H9 (cell line): ENCODE measurements around the gene CBX1. TPM values are rescaled to one million over a fixed set of nuclear protein-coding genes. Genes with fewer than 3 reads are reported as not detected.
"Not testable (repeated sequence)": the region's sequence is repeated elsewhere in the genome, so short reads cannot be mapped to it uniquely, and the experiment has no call there.

Source experiments
- DNase-seq: peaks from one replicate; pipeline ENCODE4 v3.0.0-alpha.2; 2017
- H2AFZ ChIP-seq: one replicate; pipeline ENCODE4 v1.6.1; 2013; ENCODE audit warnings: mild to moderate bottlenecking, low read length, control low read depth, moderate library complexity
- H2AK5ac ChIP-seq: 2 replicates; pipeline ENCODE4 v1.6.1; 2013; ENCODE audit warnings: low read length, control low read depth, mixed read lengths; ENCODE audit not compliant: insufficient read length
- H2BK120ac ChIP-seq: one replicate; pipeline ENCODE4 v1.6.1; 2013; ENCODE audit warnings: low read depth, mild to moderate bottlenecking, low read length, control low read depth, inconsistent platforms; ENCODE audit not compliant: poor library complexity, severe bottlenecking
- H2BK12ac ChIP-seq: 2 replicates; pipeline ENCODE4 v1.6.1; 2013; ENCODE audit warnings: low read length, control low read depth, mixed read lengths, low read depth; ENCODE audit not compliant: insufficient read length
- H2BK15ac ChIP-seq: 2 replicates; pipeline ENCODE4 v1.6.1; 2013; ENCODE audit warnings: low read depth, low read length, control low read depth
- H2BK20ac ChIP-seq: one replicate; pipeline ENCODE4 v1.6.1; 2013; ENCODE audit warnings: low read depth, mild to moderate bottlenecking, low read length, control low read depth, inconsistent platforms; ENCODE audit not compliant: poor library complexity, severe bottlenecking
- H2BK5ac ChIP-seq: 2 replicates; pipeline ENCODE4 v1.6.1; 2013; ENCODE audit warnings: low read length, control low read depth, mixed read lengths; ENCODE audit not compliant: insufficient read length
- H3K14ac ChIP-seq: 2 replicates; pipeline ENCODE4 v1.6.1; 2013; ENCODE audit warnings: low read length, control low read depth; ENCODE audit not compliant: insufficient read depth
- H3K18ac ChIP-seq: 2 replicates; pipeline ENCODE4 v1.6.1; 2013; ENCODE audit warnings: low read depth, mild to moderate bottlenecking, mixed read lengths, low read length, control low read depth; ENCODE audit not compliant: insufficient read length
- H3K23ac ChIP-seq: 2 replicates; pipeline ENCODE4 v1.6.1; 2013; ENCODE audit warnings: low read length, control low read depth, mixed read lengths, low read depth; ENCODE audit not compliant: insufficient read length
- H3K23me2 ChIP-seq: 2 replicates; pipeline ENCODE4 v1.6.1; 2013; ENCODE audit warnings: low read depth, mild to moderate bottlenecking, mixed read lengths, low read length, control low read depth; ENCODE audit not compliant: insufficient read length, poor library complexity, severe bottlenecking
- H3K27ac ChIP-seq: 2 replicates; pipeline ENCODE4 v1.5.1; 2013; ENCODE audit warnings: low read length, control low read depth, mixed read lengths, low read depth; ENCODE audit not compliant: insufficient read length
- H3K27me3 ChIP-seq: 2 replicates; pipeline ENCODE4 v1.6.1; 2013; ENCODE audit warnings: low read length, control low read depth, inconsistent platforms; ENCODE audit not compliant: insufficient read depth
- H3K4ac ChIP-seq: 2 replicates; pipeline ENCODE4 v1.6.1; 2013; ENCODE audit warnings: low read depth, mild to moderate bottlenecking, control low read depth, inconsistent platforms, low read length, moderate library complexity
- H3K4me1 ChIP-seq: 2 replicates; pipeline ENCODE4 v1.6.1; 2013; ENCODE audit warnings: low read length, control low read depth, inconsistent platforms; ENCODE audit not compliant: insufficient read depth
- H3K4me2 ChIP-seq: 2 replicates; pipeline ENCODE4 v1.6.1; 2013; ENCODE audit warnings: low read length, control low read depth, mixed read lengths; ENCODE audit not compliant: insufficient read length, insufficient read depth
- H3K56ac ChIP-seq: 2 replicates; pipeline ENCODE4 v1.6.1; 2013; ENCODE audit warnings: low read depth, mild to moderate bottlenecking, mixed read lengths, low read length, control low read depth; ENCODE audit not compliant: insufficient read length
- H3K79me1 ChIP-seq: 2 replicates; pipeline ENCODE4 v1.6.1; 2013; ENCODE audit warnings: low read depth, mild to moderate bottlenecking, moderate library complexity, low read length, control low read depth, inconsistent platforms; ENCODE audit not compliant: insufficient read depth, poor library complexity, severe bottlenecking
- H3K79me2 ChIP-seq: 2 replicates; pipeline ENCODE4 v1.6.1; 2013; ENCODE audit warnings: low read length, control low read depth, inconsistent platforms; ENCODE audit not compliant: insufficient read depth
- H3K9ac ChIP-seq: 2 replicates; pipeline ENCODE4 v1.6.1; 2013; ENCODE audit warnings: low read length, control low read depth, mixed read lengths; ENCODE audit not compliant: insufficient read length; ENCODE audit errors: extremely low read depth
- H3K9me3 ChIP-seq: one replicate; pipeline ENCODE4 v1.6.1; 2013; ENCODE audit warnings: low read depth, low read length, inconsistent platforms; ENCODE audit not compliant: control insufficient read depth
- H3T11ph ChIP-seq: one replicate; pipeline ENCODE4 v1.6.1; 2013; ENCODE audit warnings: mild to moderate bottlenecking, low read length, control low read depth, inconsistent platforms
- H4K20me1 ChIP-seq: one replicate; pipeline ENCODE4 v1.6.1; 2013; ENCODE audit not compliant: control insufficient read depth, insufficient read length, insufficient read depth
- H4K5ac ChIP-seq: 2 replicates; pipeline ENCODE4 v1.6.1; 2013; ENCODE audit warnings: low read depth, mild to moderate bottlenecking, mixed read lengths, low read length, control low read depth; ENCODE audit not compliant: insufficient read length
- H4K8ac ChIP-seq: replicated peaks from 2 replicates; pipeline ENCODE4 v1.6.1; 2013; ENCODE audit warnings: low read length, control low read depth, mixed read lengths, low read depth; ENCODE audit not compliant: insufficient read length
- H4K91ac ChIP-seq: 2 replicates; pipeline ENCODE4 v1.6.1; 2013; ENCODE audit warnings: low read depth, mild to moderate bottlenecking, moderate library complexity, mixed read lengths, low read length, control low read depth; ENCODE audit not compliant: insufficient read length
- H3K27ac Mint-ChIP-seq, 3 experiments: 2 replicates in 2 of 3; 3 replicates in 1 of 3; pipeline ENCODE4 v1.8.0; 2020 to 2021; ENCODE audit warnings: mixed read lengths in 3 of 3, mild to moderate bottlenecking in 1 of 3, moderate library complexity in 1 of 3
- H3K27me3 Mint-ChIP-seq: 2 replicates; pipeline ENCODE4 v1.8.0; 2021; ENCODE audit warnings: low read depth, mild to moderate bottlenecking, moderate library complexity, mixed read lengths
- H3K36me3 Mint-ChIP-seq, 3 experiments: 2 replicates in 2 of 3; 3 replicates in 1 of 3; pipeline ENCODE4 v1.8.0; 2020 to 2021; ENCODE audit warnings: low read depth in 3 of 3, mixed read lengths in 3 of 3; ENCODE audit not compliant: insufficient read depth in 1 of 3
- H3K4me1 Mint-ChIP-seq, 2 experiments: 2 replicates each; pipeline ENCODE4 v1.8.0; 2020; ENCODE audit warnings: mixed read lengths in 2 of 2
- H3K4me3 Mint-ChIP-seq, 2 experiments: 2 replicates in 1 of 2; 3 replicates in 1 of 2; pipeline ENCODE4 v1.8.0; 2020 to 2021; ENCODE audit warnings: mild to moderate bottlenecking in 2 of 2, mixed read lengths in 2 of 2, moderate library complexity in 1 of 2
- H3K9me3 Mint-ChIP-seq, 2 experiments: 2 replicates in 1 of 2; 3 replicates in 1 of 2; pipeline ENCODE4 v1.8.0; 2020; ENCODE audit warnings: mild to moderate bottlenecking in 2 of 2, mixed read lengths in 2 of 2, moderate library complexity in 1 of 2
- WGBS: extraction: QIAGEN DNeasy Blood & Tissue Kit; methylation state at CpG from one replicate; pipeline ENCODE4 v1.1.7; 2013; ENCODE audit warnings: missing lambda C conversion rate, low lambda C conversion rate, mixed read lengths; ENCODE audit not compliant: insufficient read length; ENCODE audit errors: extremely low coverage; 5-methylcytosine and 5-hydroxymethylcytosine counted together
- total RNA-seq: library from RNA; stranded (reverse); gene quantifications from 2 replicates; pipeline ENCODE4 v1.2.1, GENCODE V29; 2021
- TF ChIP-seq, protein P1 (sequence below): fragments of 200-600 bp; sonication (generic); conservative IDR thresholded peaks from 3 replicates; pipeline ENCODE4 v1.8.0; 2021; ENCODE audit warnings: antibody characterized with exemption, mild to moderate bottlenecking

The CBX1 gene
- total RNA-seq, 1 experiment from 2014 or later = 155 TPM

DNA sequence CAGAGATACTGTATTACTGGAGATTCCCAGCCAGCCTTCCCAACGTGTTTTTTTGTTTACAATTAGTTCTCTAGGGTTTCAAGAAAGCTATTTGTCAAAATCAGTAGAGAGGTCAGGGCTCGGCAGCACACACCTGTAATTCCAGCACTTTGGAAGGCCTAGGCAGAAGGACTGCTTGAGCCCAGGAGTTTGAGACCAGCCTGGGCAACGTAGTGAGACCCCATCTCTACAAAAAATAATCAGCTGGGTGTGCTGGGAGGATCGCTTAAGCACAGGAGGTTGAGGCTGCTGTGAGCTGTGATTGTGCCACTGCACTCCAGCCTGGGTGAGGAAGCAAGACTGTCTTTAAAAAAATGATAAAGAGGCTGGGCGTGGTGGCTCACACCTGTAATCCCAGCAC is 19.4 kb downstream of the CBX1 start:
- Histone ChIP-seq H2BK12ac (no peak overlapping the region), H4K20me1 (no peaks in the 10 kb centered on the region), H3K23me2 (no peaks in the 10 kb centered on the region), H3K14ac (no peak overlapping the region), H2BK15ac (no peak overlapping the region), H3K4me1 (no peaks in the 10 kb centered on the region), H3K9ac (no peak overlapping the region), H3K27me3 (no peaks in the 10 kb centered on the region), H4K91ac (no peak overlapping the region), H3K4me2 (no peak overlapping the region), H2BK5ac (no peak overlapping the region), H3K79me2 (peaks cover 8% of the 10 kb centered on the region; the same call in 1 of the 2 replicates), H3K56ac (no peak overlapping the region), H3K27ac (no peak overlapping the region), H3K4ac (no peak overlapping the region), H3K18ac (no peak overlapping the region), H2AK5ac (no peak overlapping the region), H2AFZ (no peak overlapping the region), H4K5ac (no peak overlapping the region), H3K23ac (no peak overlapping the region), H3K79me1 (peaks cover 5% of the 10 kb centered on the region), H4K8ac (no peak overlapping the region), H3T11ph (no peak overlapping the region), H3K9me3 (no peaks in the 10 kb centered on the region), H2BK20ac (no peak overlapping the region), H2BK120ac (no peak overlapping the region)
- no peak overlapping the region for H3K4me3 Mint-ChIP-seq
- peaks cover 0 to 7% (median 2%) of the 10 kb centered on the region in 3 experiments; a peak in 5 of 7 replicates for H3K36me3 Mint-ChIP-seq
- peak overlapping the region in 1 of 3 experiments; percentile 75; a peak in 3 of 7 replicates for H3K27ac Mint-ChIP-seq
- H3K9me3 Mint-ChIP-seq = no peaks in the 10 kb centered on the region
- no peaks in the 10 kb centered on the region for H3K4me1 Mint-ChIP-seq
- TF ChIP-seq, protein P1, sequence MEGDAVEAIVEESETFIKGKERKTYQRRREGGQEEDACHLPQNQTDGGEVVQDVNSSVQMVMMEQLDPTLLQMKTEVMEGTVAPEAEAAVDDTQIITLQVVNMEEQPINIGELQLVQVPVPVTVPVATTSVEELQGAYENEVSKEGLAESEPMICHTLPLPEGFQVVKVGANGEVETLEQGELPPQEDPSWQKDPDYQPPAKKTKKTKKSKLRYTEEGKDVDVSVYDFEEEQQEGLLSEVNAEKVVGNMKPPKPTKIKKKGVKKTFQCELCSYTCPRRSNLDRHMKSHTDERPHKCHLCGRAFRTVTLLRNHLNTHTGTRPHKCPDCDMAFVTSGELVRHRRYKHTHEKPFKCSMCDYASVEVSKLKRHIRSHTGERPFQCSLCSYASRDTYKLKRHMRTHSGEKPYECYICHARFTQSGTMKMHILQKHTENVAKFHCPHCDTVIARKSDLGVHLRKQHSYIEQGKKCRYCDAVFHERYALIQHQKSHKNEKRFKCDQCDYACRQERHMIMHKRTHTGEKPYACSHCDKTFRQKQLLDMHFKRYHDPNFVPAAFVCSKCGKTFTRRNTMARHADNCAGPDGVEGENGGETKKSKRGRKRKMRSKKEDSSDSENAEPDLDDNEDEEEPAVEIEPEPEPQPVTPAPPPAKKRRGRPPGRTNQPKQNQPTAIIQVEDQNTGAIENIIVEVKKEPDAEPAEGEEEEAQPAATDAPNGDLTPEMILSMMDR = no peak
- no peak for DNase-seq
- no peaks in the 10 kb centered on the region for H3K27me3 Mint-ChIP-seq
- no CpG with 5 or more reads among the region's 5 CpGs for WGBS

DNA sequence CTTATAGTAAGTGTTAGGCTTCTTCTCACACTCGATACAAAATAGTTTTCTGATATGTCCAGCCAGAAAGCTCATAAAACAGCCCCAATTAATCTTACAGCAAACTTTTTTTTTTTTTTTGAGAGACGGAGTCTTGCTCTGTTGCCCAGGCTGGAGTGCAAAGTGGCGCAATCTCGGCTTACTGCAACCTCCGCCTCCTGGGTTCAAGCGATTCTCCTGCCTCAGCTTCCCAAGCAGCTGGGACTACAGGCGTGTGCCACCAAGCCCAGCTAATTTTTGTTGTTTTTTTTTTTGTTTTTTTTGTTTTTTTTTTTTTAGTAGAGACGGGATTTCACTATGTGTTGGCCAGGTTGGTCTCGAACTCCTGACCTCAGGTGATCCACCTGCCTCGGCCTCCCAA is 24.1 kb downstream of the CBX1 start:
- H3K27me3 ChIP-seq, H3K56ac ChIP-seq, H3K27ac ChIP-seq, H3K18ac ChIP-seq, H3K27ac Mint-ChIP-seq, H4K91ac ChIP-seq, H3T11ph ChIP-seq, H4K8ac ChIP-seq, DNase-seq, H3K4me1 ChIP-seq, H3K4me1 Mint-ChIP-seq, H3K14ac ChIP-seq, H3K4ac ChIP-seq, H2BK12ac ChIP-seq, H3K4me3 Mint-ChIP-seq, H2BK5ac ChIP-seq, H2BK15ac ChIP-seq, H4K5ac ChIP-seq, H3K9ac ChIP-seq, H3K9me3 ChIP-seq, H2BK20ac ChIP-seq, H3K79me1 ChIP-seq, H2AFZ ChIP-seq, H3K23me2 ChIP-seq, H4K20me1 ChIP-seq, H3K23ac ChIP-seq, H3K27me3 Mint-ChIP-seq, H2AK5ac ChIP-seq, H3K9me3 Mint-ChIP-seq, H2BK120ac ChIP-seq, H3K4me2 ChIP-seq, H3K79me2 ChIP-seq: not testable (repeated sequence)
- peaks cover 15 to 49% (median 44%) of the 10 kb centered on the region in 3 experiments; a peak in 6 of 7 replicates for H3K36me3 Mint-ChIP-seq
- WGBS = no CpG with 5 or more reads among the region's 10 CpGs
